Endodermal cell (in vitro differentiated cells): ENCODE measurements around the gene SLC26A3. TPM values are rescaled to one million over a fixed set of nuclear protein-coding genes. Genes with fewer than 3 reads are reported as not detected.

Experiments used
- DNase-seq: peaks from one replicate; pipeline ENCODE4 v3.0.0-alpha.2; 2017
- H3K27ac ChIP-seq: 2 replicates; pipeline ENCODE4 v1.5.1; 2013; ENCODE audit warnings: mild to moderate bottlenecking, low read depth, low read length, moderate library complexity
- H3K27me3 ChIP-seq: 2 replicates; pipeline ENCODE4 v1.6.1; 2013; ENCODE audit warnings: mild to moderate bottlenecking, low read length, moderate library complexity; ENCODE audit not compliant: insufficient read depth, control insufficient read depth, poor library complexity, severe bottlenecking
- H3K36me3 ChIP-seq: 2 replicates; pipeline ENCODE4 v1.7.0; 2013; ENCODE audit warnings: mild to moderate bottlenecking, low read length, moderate library complexity; ENCODE audit not compliant: control insufficient read depth, insufficient read depth
- H3K4me1 ChIP-seq: one replicate; pipeline ENCODE4 v1.7.0; 2013; ENCODE audit warnings: low read length; ENCODE audit not compliant: control insufficient read depth, insufficient read depth
- H3K4me3 ChIP-seq: 2 replicates; pipeline ENCODE4 v1.5.1; 2013; ENCODE audit warnings: mild to moderate bottlenecking, low read length, moderate library complexity
- H3K9ac ChIP-seq: 2 replicates; pipeline ENCODE4 v1.6.1; 2013; ENCODE audit warnings: mild to moderate bottlenecking, low read length, moderate library complexity; ENCODE audit not compliant: poor library complexity, severe bottlenecking; ENCODE audit errors: extremely low read depth
- H3K9me3 ChIP-seq: 2 replicates; pipeline ENCODE4 v1.6.1; 2013; ENCODE audit warnings: mild to moderate bottlenecking, low read length, moderate library complexity; ENCODE audit not compliant: control insufficient read depth
- H3K27ac Mint-ChIP-seq: 2 replicates; pipeline ENCODE4 v1.8.0; 2020; ENCODE audit warnings: mixed read lengths
- H3K27me3 Mint-ChIP-seq: 2 replicates; pipeline ENCODE4 v1.8.0; 2021; ENCODE audit warnings: mild to moderate bottlenecking, mixed read lengths; ENCODE audit not compliant: insufficient read depth
- H3K36me3 Mint-ChIP-seq: 2 replicates; pipeline ENCODE4 v1.8.0; 2020; ENCODE audit warnings: low read depth, mixed read lengths
- H3K4me1 Mint-ChIP-seq: 2 replicates; pipeline ENCODE4 v1.8.0; 2020; ENCODE audit warnings: mixed read lengths
- H3K4me3 Mint-ChIP-seq: 2 replicates; pipeline ENCODE4 v1.8.0; 2020; ENCODE audit warnings: mild to moderate bottlenecking, moderate library complexity, mixed read lengths
- H3K9me3 Mint-ChIP-seq: 2 replicates; pipeline ENCODE4 v1.8.0; 2020; ENCODE audit warnings: mild to moderate bottlenecking, mixed read lengths
- CTCF ChIP-seq: fragments of 200-600 bp; sonication (generic); conservative IDR thresholded peaks from 2 replicates; pipeline ENCODE4 v1.5.0; 2021; ENCODE audit warnings: antibody characterized with exemption, mild to moderate bottlenecking
- WGBS, 2 experiments: methylation state at CpG; one replicate each; pipeline versions ENCODE4 v1.1.5 to v1.1.7; 2013; ENCODE audit warnings: missing lambda C conversion rate in 2 of 2, mixed read lengths in 1 of 2; ENCODE audit not compliant: insufficient coverage in 1 of 2, insufficient read length in 1 of 2; 5-methylcytosine and 5-hydroxymethylcytosine counted together
- total RNA-seq, 2 donors: library from RNA; stranded (reverse); fragmentation: NEBNext Ultra II Directional in 1 of 2; extraction: Animal tissue kit (Norgen Biotek cat#: 25700) in 1 of 2; gene quantifications; 2 replicates in 1 of 2; 3 replicates in 1 of 2; pipeline ENCODE4 v1.2.1, GENCODE V29; 2021

The SLC26A3 gene
- total RNA-seq, 2 donors from 2014 or later: not detected

GRCh38 chr7:107782374-107782773, 20.6 kb downstream of the SLC26A3 start:
- Histone ChIP-seq H3K9ac (no peak overlapping the region), H3K4me1 (no peaks in the 10 kb centered on the region), H3K9me3 (no peaks in the 10 kb centered on the region), H3K4me3 (no peak overlapping the region), H3K27ac (no peak overlapping the region), H3K36me3 (no peaks in the 10 kb centered on the region), H3K27me3 (no peaks in the 10 kb centered on the region)
- no peak for TF ChIP-seq CTCF
- Mint-ChIP-seq H3K4me1 (peaks cover 8% of the 10 kb centered on the region), H3K4me3 (no peak overlapping the region), H3K27me3 (no peaks in the 10 kb centered on the region), H3K36me3 (no peaks in the 10 kb centered on the region), H3K27ac (no peak overlapping the region), H3K9me3 (no peaks in the 10 kb centered on the region)
- WGBS, 2 experiments: 72 to 99% methylated on average over 2 to 3 of the region's 3 CpGs
- DNase-seq: no peak

- no peak for DNase-seq
- H3K4me3 ChIP-seq: no peak overlapping the region
- no peaks in the 10 kb centered on the region for H3K9me3 ChIP-seq
- no peaks in the 10 kb centered on the region for H3K36me3 ChIP-seq
- H3K9me3 Mint-ChIP-seq: no peaks in the 10 kb centered on the region
- H3K36me3 Mint-ChIP-seq: no peaks in the 10 kb centered on the region
- H3K4me1 ChIP-seq: no peaks in the 10 kb centered on the region
- H3K4me1 Mint-ChIP-seq: peaks cover 6% of the 10 kb centered on the region
- no peak overlapping the region for H3K9ac ChIP-seq
- 94 to 100% methylated on average over 4 to 6 of the region's 6 CpGs for WGBS, 2 experiments
- no peak overlapping the region for H3K27ac ChIP-seq
- H3K27me3 ChIP-seq: no peaks in the 10 kb centered on the region
- H3K27me3 Mint-ChIP-seq: no peaks in the 10 kb centered on the region
- no peak for TF ChIP-seq CTCF
- peak overlapping the region; percentile 9 for H3K27ac Mint-ChIP-seq
- no peak overlapping the region for H3K4me3 Mint-ChIP-seq
These were observed 23.4 kb downstream of the SLC26A3 start for GRCh38 chr7:107779647-107780099.

- H3K9me3 ChIP-seq: no peaks in the 10 kb centered on the region
- H3K4me3 ChIP-seq: no peak overlapping the region
- no peak overlapping the region for H3K9ac ChIP-seq
- H3K9me3 Mint-ChIP-seq: no peaks in the 10 kb centered on the region
- no peaks in the 10 kb centered on the region for H3K4me1 ChIP-seq
- peaks cover 6% of the 10 kb centered on the region for H3K4me1 Mint-ChIP-seq
- H3K27me3 ChIP-seq: no peaks in the 10 kb centered on the region
- no peak overlapping the region for H3K27ac ChIP-seq
- DNase-seq: no peak
- 93% methylated on average over 2 to 4 of the region's 4 CpGs for WGBS, 2 experiments
- no peaks in the 10 kb centered on the region for H3K36me3 Mint-ChIP-seq
- no peak for TF ChIP-seq CTCF
- H3K27me3 Mint-ChIP-seq: peaks cover 3% of the 10 kb centered on the region
- no peak overlapping the region for H3K4me3 Mint-ChIP-seq
- H3K36me3 ChIP-seq: no peaks in the 10 kb centered on the region
- no peak overlapping the region for H3K27ac Mint-ChIP-seq
These were observed 24.7 kb downstream of the SLC26A3 start for GRCh38 chr7:107778283-107778682.
